Non-pigmented ciliary epithelial cell (primary cell): Measurements from ENCODE around the gene NUDT7.

Experiments
- DNase-seq: peaks from one replicate; pipeline ENCODE4 v3.0.0-alpha.2; 2010; ENCODE audit warnings: low read depth

NUDT7 gene

GRCh38 chr16:77780378-77780837 is 58.1 kb downstream of the NUDT7 start:
- DNase-seq = peak; percentile 95

- DNase-seq = no peak
Observed at GRCh38 chr16:77781091-77781490, 58.8 kb downstream of the NUDT7 start.

GRCh38 chr16:77782694-77783093 is 60.4 kb downstream of the NUDT7 start:
- DNase-seq = no peak

GRCh38 chr16:77784441-77785372 is 62.4 kb downstream of the NUDT7 start:
- no peak for DNase-seq

- DNase-seq = no peak
Observed at GRCh38 chr16:77785373-77785764, 63.1 kb downstream of the NUDT7 start.

- no peak for DNase-seq
Observed at GRCh38 chr16:77786186-77786847, 64.0 kb downstream of the NUDT7 start.

- no peak for DNase-seq
Observed at GRCh38 chr16:77787452-77787851, 65.1 kb downstream of the NUDT7 start.

GRCh38 chr16:77788181-77789084 is 66.1 kb downstream of the NUDT7 start, which contains the start of gene VAT1L:
VAT1L (plus strand) TSS chr16:77788564; CDS start chr16:77788683, 119 bp downstream.
- DNase-seq = no peak

- DNase-seq = no peak
Observed at GRCh38 chr16:77789085-77790008, 67.0 kb downstream of the NUDT7 start.

GRCh38 chr16:77790009-77790372 is 67.7 kb downstream of the NUDT7 start:
- DNase-seq = no peak

- DNase-seq = no peak
Observed at GRCh38 chr16:77790912-77791311, 68.6 kb downstream of the NUDT7 start.
